ENCODE measurements around the gene TLL2. TPM values are rescaled to one million over a fixed set of nuclear protein-coding genes. Genes with fewer than 3 reads are reported as not detected.
"Not testable (repeated sequence)": the region's sequence is repeated elsewhere in the genome, so short reads cannot be mapped to it uniquely, and the experiment has no call there.

The TLL2 gene
- total and polyA plus RNA-seq, 2 donors (not counting 3 experiments of a cell fraction or from before 2014, with no cell fraction given), result 0.03 to 0.20 TPM

DNA sequence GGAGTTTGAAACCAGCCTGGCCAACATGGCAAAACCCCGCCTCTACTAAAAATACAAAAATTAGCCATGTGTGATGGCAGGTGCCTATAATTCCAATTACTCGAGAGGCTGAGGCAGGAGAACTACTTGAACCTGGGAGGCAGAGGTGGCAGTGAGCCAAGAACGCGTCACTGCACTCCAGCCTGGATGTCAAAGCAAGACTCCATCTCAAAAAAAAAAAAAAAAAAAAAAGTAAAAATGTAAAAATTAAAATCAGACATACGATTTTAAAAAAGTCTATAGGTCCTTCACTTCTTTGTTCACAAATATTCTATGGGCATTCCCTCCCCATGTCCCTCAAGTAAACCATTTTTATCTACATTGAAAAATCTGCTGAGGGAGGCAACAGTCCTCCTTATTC is 34.9 kb upstream of the TLL2 start:
- POLR2A ChIA-PET, result interaction anchor here (0.6 kb wide), 1 partner anchor 16 kb away, joined by 3 read pairs; no protein-coding TSS in a partner anchor

DNA sequence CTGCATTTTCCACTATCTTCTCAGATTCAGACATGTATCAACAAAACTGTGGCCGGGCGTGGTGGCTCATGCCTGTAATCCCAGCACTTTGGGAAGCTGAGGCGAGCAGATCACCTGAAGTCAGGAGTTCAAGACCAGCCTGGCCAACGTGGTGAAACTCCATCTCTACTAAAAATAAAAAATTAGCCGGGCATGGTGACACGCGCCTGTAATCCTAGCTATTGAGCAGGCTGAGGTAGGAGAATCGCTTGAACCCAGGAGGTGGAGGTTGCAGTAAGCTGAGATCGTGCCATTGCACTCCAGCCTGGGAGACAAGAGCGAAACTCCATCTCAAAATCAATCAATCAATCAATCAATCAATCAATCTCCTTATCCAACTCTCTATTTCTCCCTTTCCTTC is 31.8 kb upstream of the TLL2 start:
- H3K4me2 ChIP-seq (ENCODE audit: insufficient read depth, low read length); DNase-seq (ENCODE audit: low read depth, low spot score); H3K9ac ChIP-seq (replicated peaks; ENCODE audit: extremely low read depth, insufficient read depth, low read length); POLR2A ChIA-PET; H3K4me1 ChIP-seq (ENCODE audit: control insufficient read depth, extremely low read depth, insufficient read depth, low read length); H2AFZ ChIP-seq (ENCODE audit: low read depth, low read length); H3K9me1 ChIP-seq (replicated peaks; ENCODE audit: control insufficient read depth, extremely low read depth, insufficient read depth, low read length); H3K27me3 ChIP-seq (ENCODE audit: control insufficient read depth in 2 of 2, insufficient read depth in 2 of 2, low read length in 2 of 2); H3K27ac ChIP-seq (ENCODE audit: insufficient read depth, low read depth, low read length); FAIRE-seq; H4K20me1 ChIP-seq (replicated peaks; ENCODE audit: control insufficient read depth, extremely low read depth, insufficient read depth, low read length); dilution Hi-C loops (cut with MboI; ENCODE audit: extremely low pct_ligation_motif_present, low sequenced_read_pairs); H3K4me3 ChIP-seq (replicated peaks in 1 of 3; ENCODE audit: insufficient read depth in 1 of 3, low read depth in 1 of 3, low read length in 3 of 3); intact Hi-C loops (cut with micrococcal nuclease); BruUV-seq (replicated peaks); H3K9me3 ChIP-seq (replicated peaks; ENCODE audit: control insufficient read depth, insufficient read depth, low read length): not testable (repeated sequence)
- CTCF ChIA-PET, result interaction anchor here (0.6 to 3.4 kb wide), 4 partner anchors 10 to 58 kb away, joined by 3 to 12 read pairs (median 7); partner anchors contain the start of gene TLL2
- H3K79me2 ChIP-seq (ENCODE audit: control insufficient read depth, insufficient read depth, low read length), result peaks cover 43% of the 10 kb centered on the region
- H3K36me3 ChIP-seq (ENCODE audit: control insufficient read depth in 2 of 2, extremely low read depth in 1 of 2, insufficient read depth in 2 of 2, low read length in 2 of 2), result peaks cover 0 to 22% of the 10 kb centered on the region in 2 experiments

More for the DNA sequence above, 34.9 kb upstream of the TLL2 start:
- BruUV-seq (replicated peaks), result no TSS peak
- no peaks in the 10 kb centered on the region for H3K9me3 ChIP-seq (replicated peaks; ENCODE audit: control insufficient read depth, insufficient read depth, low read length)
- H3K4me2 ChIP-seq (ENCODE audit: insufficient read depth, low read length), result no peak overlapping the region
- peaks cover 0 to 35% of the 10 kb centered on the region in 2 experiments for H3K36me3 ChIP-seq (ENCODE audit: control insufficient read depth in 2 of 2, extremely low read depth in 1 of 2, insufficient read depth in 2 of 2, low read length in 2 of 2)
- H3K79me2 ChIP-seq (ENCODE audit: control insufficient read depth, insufficient read depth, low read length), result peaks cover 43% of the 10 kb centered on the region
- dilution Hi-C loops (cut with MboI; ENCODE audit: extremely low pct_ligation_motif_present, low sequenced_read_pairs), result no loop called here
- H3K9ac ChIP-seq (replicated peaks; ENCODE audit: extremely low read depth, insufficient read depth, low read length), result no peak overlapping the region
- DNase-seq (ENCODE audit: low read depth, low spot score) (no peak), FAIRE-seq (no peak)
- H3K4me1 ChIP-seq (ENCODE audit: control insufficient read depth, extremely low read depth, insufficient read depth, low read length), result no peaks in the 10 kb centered on the region
- H3K27ac ChIP-seq (ENCODE audit: insufficient read depth, low read depth, low read length), result no peak overlapping the region
- TF ChIP-seq POLR2A (IDR thresholded peaks at IDR 0.05; ENCODE audit: low read depth, low read length), result no peak
- TF ChIP-seq POLR2AphosphoS5 (IDR thresholded peaks at IDR 0.05; ENCODE audit: insufficient read depth, low read depth, low read length), result no peak
- TF ChIP-seq GATA2 (IDR thresholded peaks at IDR 0.05; ENCODE audit: insufficient read depth, insufficient read length, low read depth, low read length), result no peak
- TF ChIP-seq EZH2 (IDR thresholded peaks at IDR 0.05; ENCODE audit: borderline replicate concordance, low read depth, low read length, severe bottlenecking), result no peak
- TF ChIP-seq FOS (IDR thresholded peaks at IDR 0.05; ENCODE audit: borderline replicate concordance, insufficient read depth, low read length), result no peak
- TF ChIP-seq, protein P1, sequence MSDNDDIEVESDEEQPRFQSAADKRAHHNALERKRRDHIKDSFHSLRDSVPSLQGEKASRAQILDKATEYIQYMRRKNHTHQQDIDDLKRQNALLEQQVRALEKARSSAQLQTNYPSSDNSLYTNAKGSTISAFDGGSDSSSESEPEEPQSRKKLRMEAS (IDR thresholded peaks at IDR 0.05; ENCODE audit: insufficient read depth, insufficient read length), result no peak
- TF ChIP-seq JUN (IDR thresholded peaks at IDR 0.05; ENCODE audit: borderline replicate concordance, insufficient read depth, insufficient read length, low read depth), result no peak
- TF ChIP-seq, protein P2, sequence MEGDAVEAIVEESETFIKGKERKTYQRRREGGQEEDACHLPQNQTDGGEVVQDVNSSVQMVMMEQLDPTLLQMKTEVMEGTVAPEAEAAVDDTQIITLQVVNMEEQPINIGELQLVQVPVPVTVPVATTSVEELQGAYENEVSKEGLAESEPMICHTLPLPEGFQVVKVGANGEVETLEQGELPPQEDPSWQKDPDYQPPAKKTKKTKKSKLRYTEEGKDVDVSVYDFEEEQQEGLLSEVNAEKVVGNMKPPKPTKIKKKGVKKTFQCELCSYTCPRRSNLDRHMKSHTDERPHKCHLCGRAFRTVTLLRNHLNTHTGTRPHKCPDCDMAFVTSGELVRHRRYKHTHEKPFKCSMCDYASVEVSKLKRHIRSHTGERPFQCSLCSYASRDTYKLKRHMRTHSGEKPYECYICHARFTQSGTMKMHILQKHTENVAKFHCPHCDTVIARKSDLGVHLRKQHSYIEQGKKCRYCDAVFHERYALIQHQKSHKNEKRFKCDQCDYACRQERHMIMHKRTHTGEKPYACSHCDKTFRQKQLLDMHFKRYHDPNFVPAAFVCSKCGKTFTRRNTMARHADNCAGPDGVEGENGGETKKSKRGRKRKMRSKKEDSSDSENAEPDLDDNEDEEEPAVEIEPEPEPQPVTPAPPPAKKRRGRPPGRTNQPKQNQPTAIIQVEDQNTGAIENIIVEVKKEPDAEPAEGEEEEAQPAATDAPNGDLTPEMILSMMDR (IDR thresholded peaks at IDR 0.05; ENCODE audit: extremely low read depth in 1 of 2, insufficient read depth in 1 of 2, low read depth in 1 of 2, low read length in 2 of 2), result no peak
- no peak for TF ChIP-seq MYC (IDR thresholded peaks at IDR 0.05; ENCODE audit: low read depth, low read length)
- no peak overlapping the region for H2AFZ ChIP-seq (ENCODE audit: low read depth, low read length)
- H3K9me1 ChIP-seq (replicated peaks; ENCODE audit: control insufficient read depth, extremely low read depth, insufficient read depth, low read length), result no peaks in the 10 kb centered on the region
- CTCF ChIA-PET, result interaction anchor here (2.1 kb wide), 1 partner anchor 35 kb away, joined by 7 read pairs; the partner anchor contains the start of gene TLL2
- intact Hi-C loops (cut with micrococcal nuclease), result no loop called here
- H3K4me3 ChIP-seq (replicated peaks in 1 of 3; ENCODE audit: insufficient read depth in 1 of 3, low read depth in 1 of 3, low read length in 3 of 3), result no peak overlapping the region
- H3K27me3 ChIP-seq (ENCODE audit: control insufficient read depth in 2 of 2, insufficient read depth in 2 of 2, low read length in 2 of 2), result no peaks in the 10 kb centered on the region
- H4K20me1 ChIP-seq (replicated peaks; ENCODE audit: control insufficient read depth, extremely low read depth, insufficient read depth, low read length), result no peaks in the 10 kb centered on the region
